ENCODE measurements around the gene GATB. TPM values are rescaled to one million over a fixed set of nuclear protein-coding genes. Genes with fewer than 3 reads are reported as not detected.

The GATB gene
- total and polyA plus RNA-seq, 2 donors (not counting 1 experiment from before 2014, with no cell fraction given), result 11.6 to 19.2 TPM

DNA sequence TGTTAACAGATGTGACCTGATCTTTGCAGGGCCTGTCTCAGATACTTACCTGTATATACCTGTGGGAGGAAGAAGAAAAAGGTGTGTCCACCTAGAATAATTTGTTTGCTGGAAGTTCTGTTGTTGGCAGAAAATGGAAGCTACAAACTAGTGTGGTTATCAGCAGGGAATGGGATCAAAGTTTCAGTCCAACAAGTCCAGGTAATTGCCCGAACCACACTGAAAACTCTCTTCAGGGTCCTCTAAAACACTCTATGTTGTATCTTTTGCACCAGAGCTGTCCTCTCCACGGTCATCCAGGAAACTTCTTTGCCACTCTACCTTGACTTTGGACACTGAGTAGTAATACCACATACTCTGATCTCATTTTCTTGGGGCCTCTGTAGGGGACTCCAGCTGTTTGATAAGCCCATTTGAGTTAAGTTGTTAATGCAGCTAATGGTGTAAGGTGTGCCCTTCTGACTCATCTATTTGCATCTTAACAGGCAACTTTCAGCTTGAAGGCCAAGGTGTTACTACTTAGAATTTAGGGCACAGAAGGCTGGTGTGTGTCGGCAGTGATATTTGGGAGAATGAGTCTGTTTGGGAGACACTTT lies 38.7 kb upstream of the GATB start:
- no peaks in the 10 kb centered on the region for H3K4me1 Mint-ChIP-seq
- ATAC-seq (ENCODE audit: low read depth) (no peak), DNase-seq (no peak)
- WGBS (ENCODE audit: insufficient coverage), result 80% methylated on average over 1 of the region's 3 CpGs
- no peak for TF ChIP-seq EZH2 (IDR thresholded peaks at IDR 0.05; ENCODE audit: borderline replicate concordance, insufficient read depth, low read depth, low read length, poor library complexity, severe bottlenecking)
- TF ChIP-seq, protein P1, sequence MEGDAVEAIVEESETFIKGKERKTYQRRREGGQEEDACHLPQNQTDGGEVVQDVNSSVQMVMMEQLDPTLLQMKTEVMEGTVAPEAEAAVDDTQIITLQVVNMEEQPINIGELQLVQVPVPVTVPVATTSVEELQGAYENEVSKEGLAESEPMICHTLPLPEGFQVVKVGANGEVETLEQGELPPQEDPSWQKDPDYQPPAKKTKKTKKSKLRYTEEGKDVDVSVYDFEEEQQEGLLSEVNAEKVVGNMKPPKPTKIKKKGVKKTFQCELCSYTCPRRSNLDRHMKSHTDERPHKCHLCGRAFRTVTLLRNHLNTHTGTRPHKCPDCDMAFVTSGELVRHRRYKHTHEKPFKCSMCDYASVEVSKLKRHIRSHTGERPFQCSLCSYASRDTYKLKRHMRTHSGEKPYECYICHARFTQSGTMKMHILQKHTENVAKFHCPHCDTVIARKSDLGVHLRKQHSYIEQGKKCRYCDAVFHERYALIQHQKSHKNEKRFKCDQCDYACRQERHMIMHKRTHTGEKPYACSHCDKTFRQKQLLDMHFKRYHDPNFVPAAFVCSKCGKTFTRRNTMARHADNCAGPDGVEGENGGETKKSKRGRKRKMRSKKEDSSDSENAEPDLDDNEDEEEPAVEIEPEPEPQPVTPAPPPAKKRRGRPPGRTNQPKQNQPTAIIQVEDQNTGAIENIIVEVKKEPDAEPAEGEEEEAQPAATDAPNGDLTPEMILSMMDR (IDR thresholded peaks at IDR 0.05), result no peak
- Histone ChIP-seq H3K9ac (ENCODE audit: low read length) (no peak overlapping the region), H3K4me1 (ENCODE audit: control insufficient read depth in 2 of 2, insufficient read depth in 2 of 2, low read length in 2 of 2) (no peaks in the 10 kb centered on the region), H3K4me2 (replicated peaks; ENCODE audit: low read depth, low read length, poor library complexity, severe bottlenecking) (no peak overlapping the region), H3K27me3 (replicated peaks in 1 of 4; ENCODE audit: control extremely low read depth in 1 of 4, control insufficient read depth in 3 of 4, insufficient read depth in 4 of 4, low read length in 3 of 4) (peaks cover 0 to 4% (median 0%) of the 10 kb centered on the region in 4 experiments), H2AFZ (ENCODE audit: insufficient read depth, low read depth, low read length, poor library complexity, severe bottlenecking) (no peak overlapping the region), H3K36me3 (replicated peaks in 1 of 2; ENCODE audit: control extremely low read depth in 1 of 2, control insufficient read depth in 1 of 2, extremely low read depth in 1 of 2, insufficient read depth in 2 of 2, low read length in 1 of 2) (no peaks in the 10 kb centered on the region), H3K79me2 (ENCODE audit: control insufficient read depth, insufficient read depth, low read length) (no peaks in the 10 kb centered on the region), H3K9me3 (ENCODE audit: control extremely low read depth in 1 of 3, control insufficient read depth in 2 of 3, insufficient read depth in 1 of 3, low read length in 2 of 3) (no peaks in the 10 kb centered on the region), H3K4me3 (ENCODE audit: control extremely low read depth in 1 of 5, extremely low read depth in 1 of 5, insufficient read depth in 1 of 5, low read depth in 2 of 5, low read length in 4 of 5) (no peak overlapping the region), H3K27ac (ENCODE audit: low read length in 2 of 2) (no peak overlapping the region), H4K20me1 (ENCODE audit: control insufficient read depth, insufficient read depth, low read length, poor library complexity, severe bottlenecking) (no peaks in the 10 kb centered on the region)
- H3K27me3 Mint-ChIP-seq, result peaks cover under 1% of the 10 kb centered on the region
- intact Hi-C loops (cut with micrococcal nuclease), result no loop called here
- no peak overlapping the region for H3K4me3 Mint-ChIP-seq
- no peaks in the 10 kb centered on the region for H3K9me3 Mint-ChIP-seq (ENCODE audit: insufficient read depth)
- no peak overlapping the region for H3K27ac Mint-ChIP-seq
- ChIA-PET POLR2A (no interaction called here), CTCF (interaction anchor here (1.2 to 1.9 kb wide), 5 partner anchors 11 to 29 kb away, joined by 3 to 6 read pairs (median 4); no protein-coding TSS in a partner anchor)

DNA sequence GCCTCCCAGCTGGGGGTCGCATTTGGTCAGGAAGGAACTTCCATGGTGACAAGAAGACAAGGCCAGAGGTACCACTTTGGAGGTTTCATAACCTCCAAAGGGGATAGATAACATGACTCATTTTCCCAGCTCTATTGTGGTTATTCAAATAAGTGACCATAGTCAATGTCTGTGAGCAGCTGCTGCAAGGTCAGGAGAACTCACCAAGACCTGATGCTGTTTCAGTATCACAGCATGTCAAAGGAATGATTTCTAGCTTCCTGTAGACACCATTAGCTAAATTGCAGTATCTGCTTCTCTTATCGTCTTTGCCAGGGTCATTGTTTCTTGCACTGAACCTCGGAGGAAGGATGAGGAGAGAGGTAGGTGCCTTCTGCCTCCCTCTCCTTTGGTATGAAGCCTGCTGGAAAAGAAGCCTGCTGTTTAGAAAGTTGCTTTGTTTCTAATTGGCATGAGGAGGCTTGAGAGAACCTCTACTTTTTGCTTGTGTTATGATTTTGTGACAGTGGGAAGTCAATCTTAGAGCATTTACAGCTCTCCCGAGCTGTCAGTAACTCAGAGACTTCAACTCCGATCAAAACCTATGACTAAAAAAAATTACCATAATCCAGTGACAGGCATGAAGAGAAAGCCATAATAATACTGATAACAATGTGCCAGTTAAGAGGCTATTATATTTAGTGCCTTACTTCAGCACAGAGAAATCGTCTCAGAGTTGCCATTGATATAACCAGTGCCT lies 38.0 kb upstream of the GATB start:
- 95% methylated on average over 2 of the region's 6 CpGs for WGBS (ENCODE audit: insufficient coverage)
- H3K9me3 Mint-ChIP-seq (ENCODE audit: insufficient read depth), result no peaks in the 10 kb centered on the region
- H3K27ac Mint-ChIP-seq, result no peak overlapping the region
- POLR2A ChIA-PET, result no interaction called here
- H3K4me3 Mint-ChIP-seq, result no peak overlapping the region
- Histone ChIP-seq H3K4me2 (replicated peaks; ENCODE audit: low read depth, low read length, poor library complexity, severe bottlenecking) (no peak overlapping the region), H2AFZ (ENCODE audit: insufficient read depth, low read depth, low read length, poor library complexity, severe bottlenecking) (no peak overlapping the region), H3K27ac (ENCODE audit: low read length in 2 of 2) (no peak overlapping the region), H3K4me3 (ENCODE audit: control extremely low read depth in 1 of 5, extremely low read depth in 1 of 5, insufficient read depth in 1 of 5, low read depth in 2 of 5, low read length in 4 of 5) (no peak overlapping the region), H3K4me1 (ENCODE audit: control insufficient read depth in 2 of 2, insufficient read depth in 2 of 2, low read length in 2 of 2) (no peaks in the 10 kb centered on the region), H3K36me3 (replicated peaks in 1 of 2; ENCODE audit: control extremely low read depth in 1 of 2, control insufficient read depth in 1 of 2, extremely low read depth in 1 of 2, insufficient read depth in 2 of 2, low read length in 1 of 2) (no peaks in the 10 kb centered on the region), H3K9me3 (ENCODE audit: control extremely low read depth in 1 of 3, control insufficient read depth in 2 of 3, insufficient read depth in 1 of 3, low read length in 2 of 3) (no peaks in the 10 kb centered on the region), H3K79me2 (ENCODE audit: control insufficient read depth, insufficient read depth, low read length) (no peaks in the 10 kb centered on the region), H3K9ac (ENCODE audit: low read length) (no peak overlapping the region), H3K27me3 (replicated peaks in 1 of 4; ENCODE audit: control extremely low read depth in 1 of 4, control insufficient read depth in 3 of 4, insufficient read depth in 4 of 4, low read length in 3 of 4) (peaks cover 0 to 4% (median 0%) of the 10 kb centered on the region in 4 experiments), H4K20me1 (ENCODE audit: control insufficient read depth, insufficient read depth, low read length, poor library complexity, severe bottlenecking) (no peaks in the 10 kb centered on the region)
- no peaks in the 10 kb centered on the region for H3K4me1 Mint-ChIP-seq
- DNase-seq (no peak), ATAC-seq (ENCODE audit: low read depth) (no peak)
- no peak for TF ChIP-seq EZH2 (IDR thresholded peaks at IDR 0.05; ENCODE audit: borderline replicate concordance, insufficient read depth, low read depth, low read length, poor library complexity, severe bottlenecking)
- TF ChIP-seq, protein P1 (IDR thresholded peaks at IDR 0.05), result no peak
- CTCF ChIA-PET, result interaction anchor here (1.0 to 1.9 kb wide), 5 partner anchors 8 to 28 kb away, joined by 3 to 6 read pairs (median 3); no protein-coding TSS in a partner anchor
- peaks cover 7% of the 10 kb centered on the region for H3K27me3 Mint-ChIP-seq
- intact Hi-C loops (cut with micrococcal nuclease), result no loop called here
